Hematopoietic multipotent progenitor cell treated with erythropoietin and hydrocortisone succinate and interleukin-3 and kit ligand, for 15 days (in vitro differentiated cells): ENCODE results near the gene CTNS.

ENCODE experiments used
- DNase-seq: peaks from one replicate; pipeline ENCODE4 v3.0.0-alpha.2; 2015; ENCODE audit warnings: low spot score

The CTNS gene

GRCh38 chr17:3626831-3627768 lies 9.5 kb upstream of the CTNS start:
- DNase-seq, result no peak

GRCh38 chr17:3627769-3628167 lies 8.8 kb upstream of the CTNS start:
- no peak for DNase-seq

- DNase-seq, result no peak
Observed at GRCh38 chr17:3630781-3631180, 5.8 kb upstream of the CTNS start.

GRCh38 chr17:3632287-3632686 lies 4.3 kb upstream of the CTNS start:
- DNase-seq, result no peak

GRCh38 chr17:3635474-3636153 lies 946 bp upstream of the CTNS start:
- no peak for DNase-seq

- no peak for DNase-seq
Observed at GRCh38 chr17:3636908-3637373, 381 bp downstream of the CTNS start.

- DNase-seq, result peak; percentile 76
Observed at GRCh38 chr17:3639981-3640596, 3.5 kb downstream of the CTNS start.

GRCh38 chr17:3641014-3641413 lies 4.5 kb downstream of the CTNS start:
- DNase-seq, result no peak

- DNase-seq, result no peak
Observed at GRCh38 chr17:3641717-3642486, 5.3 kb downstream of the CTNS start.

GRCh38 chr17:3643889-3644349 lies 7.4 kb downstream of the CTNS start:
- DNase-seq, result no peak

GRCh38 chr17:3645310-3645709 lies 8.8 kb downstream of the CTNS start:
- DNase-seq, result no peak

GRCh38 chr17:3647251-3647650 lies 10.7 kb downstream of the CTNS start:
- DNase-seq, result no peak

- peak; percentile 51 for DNase-seq
Observed at GRCh38 chr17:3647769-3648555, 11.4 kb downstream of the CTNS start.

- DNase-seq, result no peak
Observed at GRCh38 chr17:3655766-3656165, 19.2 kb downstream of the CTNS start.

- DNase-seq, result no peak
Observed at GRCh38 chr17:3656353-3656752, 19.8 kb downstream of the CTNS start.

GRCh38 chr17:3656755-3657587 lies 20.4 kb downstream of the CTNS start:
- DNase-seq, result no peak

- no peak for DNase-seq
Observed at GRCh38 chr17:3657588-3657869, 21.0 kb downstream of the CTNS start.

- DNase-seq, result no peak
Observed at GRCh38 chr17:3657874-3658783, 21.6 kb downstream of the CTNS start.

GRCh38 chr17:3658784-3659449 lies 22.4 kb downstream of the CTNS start:
- no peak for DNase-seq
